ENCODE measurements around the gene PRODH.
"Not testable (repeated sequence)": the region's sequence is repeated elsewhere in the genome, so short reads cannot be mapped to it uniquely, and the experiment has no call there.

The PRODH gene

DNA sequence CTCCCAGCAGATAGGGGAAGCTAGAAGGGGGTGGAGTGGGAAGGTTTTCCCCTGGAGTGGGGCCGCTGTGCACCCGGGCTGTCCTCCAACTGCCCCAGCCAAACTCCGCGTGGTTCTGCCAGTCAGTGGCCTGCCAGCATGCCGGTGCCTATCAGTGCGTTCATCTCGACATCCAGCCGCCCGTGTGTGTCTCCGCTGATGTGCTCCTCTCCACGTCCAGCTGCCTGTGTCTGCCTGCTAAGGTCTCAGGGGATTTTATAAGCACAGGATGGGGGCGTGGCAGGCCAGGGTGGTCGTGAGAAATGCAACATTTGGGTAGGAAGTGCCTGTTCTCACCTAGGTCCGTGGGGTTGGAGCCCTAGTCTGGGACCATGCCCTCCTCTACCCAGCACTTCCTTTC is 17.0 kb upstream of the PRODH start:
- not testable (repeated sequence) for DNase-seq (ENCODE audit: low read depth)

DNA sequence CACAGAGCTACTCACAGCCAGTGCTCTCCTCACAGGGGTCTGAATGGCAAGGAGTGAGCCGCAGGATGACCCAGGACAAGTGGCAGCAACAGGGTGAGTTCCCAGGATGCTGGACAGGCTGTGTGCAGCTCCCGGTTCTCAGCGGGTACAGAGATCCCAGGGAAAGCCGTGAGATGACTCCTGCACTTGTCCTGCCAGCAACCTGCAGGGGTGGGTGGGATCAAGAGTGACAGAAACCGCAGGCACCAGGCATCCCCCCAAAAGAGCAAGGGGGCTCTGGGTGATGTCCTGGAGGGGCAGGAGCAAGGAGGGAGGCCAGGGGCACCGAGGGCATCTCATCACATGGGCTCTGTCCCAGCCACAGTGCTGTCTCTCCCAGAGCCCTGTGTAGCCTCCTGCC is 15.9 kb upstream of the PRODH start:
- DNase-seq (ENCODE audit: low read depth) = no peak

DNA sequence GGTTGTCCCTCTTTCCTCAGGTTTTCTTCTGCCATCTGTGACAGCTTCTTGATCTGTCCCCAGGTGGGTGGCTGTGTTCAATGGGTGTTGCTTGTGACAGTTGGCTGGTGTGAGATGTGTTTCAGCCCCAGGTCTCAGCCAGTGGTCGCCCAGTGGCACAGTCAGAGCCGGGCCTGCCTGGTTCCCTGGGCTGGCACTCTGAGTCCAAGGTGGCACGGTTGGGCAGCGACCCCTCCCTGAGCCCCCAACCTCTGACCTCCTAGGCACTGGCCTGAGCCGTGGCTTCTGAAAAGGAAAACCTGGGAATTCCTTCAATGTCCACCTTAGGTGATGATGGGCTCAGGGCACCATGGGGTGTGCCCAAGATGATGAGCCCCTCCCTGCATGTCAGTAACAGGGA is 14.0 kb upstream of the PRODH start:
- no peak for DNase-seq (ENCODE audit: low read depth)

DNA sequence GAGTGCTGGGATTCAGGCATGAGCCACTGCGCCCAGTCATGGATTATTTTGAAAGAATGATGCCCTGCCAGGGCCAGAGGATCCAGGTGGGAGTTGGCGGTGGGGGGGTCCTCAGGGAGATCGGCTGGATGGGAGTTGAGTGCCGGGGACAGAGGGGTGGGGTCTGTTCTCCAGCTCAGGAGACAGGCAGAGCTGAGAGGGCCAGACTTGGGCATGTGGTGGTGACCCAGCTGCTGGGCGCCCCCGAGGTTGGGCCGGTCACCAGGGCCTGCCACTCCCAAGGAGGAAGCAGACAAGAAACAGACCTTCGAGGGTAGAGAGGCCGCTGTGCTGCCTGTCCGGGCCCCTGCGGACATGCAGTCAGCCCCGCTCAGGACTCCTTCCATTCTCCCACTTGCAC is 11.8 kb upstream of the PRODH start:
- no peak for DNase-seq (ENCODE audit: low read depth)

DNA sequence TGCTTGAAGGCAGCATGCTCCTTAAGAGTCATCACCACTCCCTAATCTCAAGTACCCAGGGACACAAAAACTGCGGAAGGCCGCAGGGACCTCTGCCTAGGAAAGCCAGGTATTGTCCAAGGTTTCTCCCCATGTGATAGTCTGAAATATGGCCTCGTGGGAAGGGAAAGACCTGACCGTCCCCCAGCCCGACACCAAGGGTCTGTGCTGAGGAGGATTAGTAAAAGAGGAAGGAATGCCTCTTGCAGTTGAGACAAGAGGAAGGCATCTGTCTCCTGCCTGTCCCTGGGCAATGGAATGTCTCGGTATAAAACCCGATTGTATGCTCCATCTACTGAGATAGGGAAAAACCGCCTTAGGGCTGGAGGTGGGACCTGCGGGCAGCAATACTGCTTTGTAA is 11.0 kb upstream of the PRODH start:
- not testable (repeated sequence) for DNase-seq (ENCODE audit: low read depth)

DNA sequence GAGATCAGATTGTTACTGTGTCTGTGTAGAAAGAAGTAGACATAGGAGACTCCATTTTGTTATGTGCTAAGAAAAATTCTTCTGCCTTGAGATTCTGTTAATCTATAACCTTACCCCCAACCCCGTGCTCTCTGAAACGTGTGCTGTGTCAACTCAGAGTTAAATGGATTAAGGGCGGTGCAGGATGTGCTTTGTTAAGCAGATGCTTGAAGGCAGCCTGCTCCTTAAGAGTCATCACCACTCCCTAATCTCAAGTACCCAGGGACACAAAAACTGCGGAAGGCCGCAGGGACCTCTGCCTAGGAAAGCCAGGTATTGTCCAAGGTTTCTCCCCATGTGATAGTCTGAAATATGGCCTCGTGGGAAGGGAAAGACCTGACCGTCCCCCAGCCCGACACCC is 2.6 kb upstream of the PRODH start:
- not testable (repeated sequence) for DNase-seq (ENCODE audit: low read depth)

DNA sequence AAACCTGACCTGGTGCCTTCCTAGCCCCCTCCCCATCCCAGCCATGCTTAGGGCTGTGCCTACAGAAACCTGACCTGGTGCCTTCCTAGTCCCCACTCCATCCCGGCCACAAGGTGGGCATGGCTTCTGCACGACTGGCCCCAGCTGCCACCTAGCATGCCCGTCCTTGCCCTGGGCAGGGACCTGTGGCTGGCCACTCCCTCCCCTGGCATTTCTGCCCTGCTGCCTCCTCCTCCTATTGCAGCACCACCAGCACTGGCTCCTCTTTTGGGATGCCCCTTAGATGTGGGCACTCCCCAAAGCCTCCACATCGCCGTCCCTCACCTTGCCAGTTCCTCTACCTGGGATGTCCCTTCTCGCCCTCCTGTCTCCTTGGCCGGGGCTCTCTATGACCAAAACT is 1.4 kb downstream of the PRODH start:
- DNase-seq (ENCODE audit: low read depth) = not testable (repeated sequence)

DNA sequence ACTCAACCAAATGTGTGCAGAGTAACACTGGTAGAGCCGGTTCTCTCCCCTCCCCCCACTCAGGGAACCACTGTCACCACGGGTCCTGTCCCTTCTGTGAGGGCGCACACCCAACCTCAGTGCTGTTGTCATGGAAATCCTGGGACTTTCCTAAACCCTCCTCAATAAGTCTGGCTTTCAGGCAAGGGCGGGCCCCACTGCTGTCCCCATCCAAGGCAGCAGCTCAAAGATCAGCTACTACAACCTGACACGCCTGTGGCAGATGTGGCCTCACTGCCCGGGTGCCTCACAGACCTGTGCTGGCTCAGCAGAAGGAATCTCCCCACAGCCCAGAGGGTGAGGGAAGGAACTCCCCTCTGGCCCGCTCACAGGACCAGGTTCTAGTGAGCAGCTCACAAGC is 2.2 kb downstream of the PRODH start:
- DNase-seq (ENCODE audit: low read depth) = no peak

DNA sequence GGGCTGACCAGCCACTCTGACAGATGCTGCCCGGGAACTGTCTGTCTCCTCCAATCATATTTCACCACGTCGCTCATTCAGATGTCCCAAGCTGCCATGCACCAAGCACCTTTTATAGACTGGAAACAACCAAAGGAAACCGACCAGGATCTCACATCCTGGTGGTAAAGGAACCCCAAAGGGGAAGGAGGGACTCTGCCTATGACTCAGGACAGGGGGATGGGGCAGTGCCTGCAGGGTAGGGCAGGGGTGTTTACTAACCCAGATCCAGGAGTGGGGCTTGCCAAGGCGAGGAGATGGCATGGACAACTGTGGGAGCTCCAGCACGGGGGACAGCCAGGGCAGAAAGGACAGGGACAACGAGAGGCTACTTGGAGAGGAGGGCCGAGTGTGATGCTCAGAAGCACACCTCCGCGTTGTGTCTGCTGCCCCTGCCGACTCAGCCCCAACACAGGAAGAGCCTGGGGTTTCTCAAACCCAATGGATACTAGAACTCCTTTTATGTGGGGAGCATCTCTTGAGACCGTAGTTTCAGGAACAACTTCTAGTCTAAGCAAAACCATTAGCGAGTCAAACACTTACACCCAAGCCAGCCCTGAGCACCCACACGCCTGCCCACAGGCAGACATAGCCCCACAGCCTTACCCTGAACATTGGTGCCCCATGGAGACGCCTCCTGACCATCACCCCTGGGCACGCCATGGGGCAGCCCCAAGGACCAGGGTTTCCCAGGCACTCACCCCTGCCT is 4.0 kb downstream of the PRODH start:
- DNase-seq (ENCODE audit: low read depth) = no peak

DNA sequence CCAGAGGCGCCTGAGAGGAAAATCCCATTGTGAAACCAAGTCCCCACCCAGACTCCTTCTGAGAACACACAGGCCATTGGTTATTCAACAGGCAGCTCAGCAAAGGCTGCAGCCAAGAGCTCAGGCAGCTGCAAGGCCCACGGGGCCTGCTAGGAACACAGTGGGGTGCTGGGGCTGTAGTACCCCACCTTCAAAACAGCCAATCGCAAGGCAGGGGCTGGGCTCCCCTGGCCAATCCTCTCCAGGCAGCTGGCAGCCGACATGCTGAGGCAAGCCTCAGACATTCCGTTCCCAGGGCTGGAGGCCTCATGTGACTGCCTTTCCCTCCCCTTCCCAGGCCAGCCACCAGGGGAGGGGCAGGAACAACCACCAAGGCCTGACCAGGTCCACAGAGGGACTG is 6.6 kb downstream of the PRODH start:
- DNase-seq (ENCODE audit: low read depth) = no peak

DNA sequence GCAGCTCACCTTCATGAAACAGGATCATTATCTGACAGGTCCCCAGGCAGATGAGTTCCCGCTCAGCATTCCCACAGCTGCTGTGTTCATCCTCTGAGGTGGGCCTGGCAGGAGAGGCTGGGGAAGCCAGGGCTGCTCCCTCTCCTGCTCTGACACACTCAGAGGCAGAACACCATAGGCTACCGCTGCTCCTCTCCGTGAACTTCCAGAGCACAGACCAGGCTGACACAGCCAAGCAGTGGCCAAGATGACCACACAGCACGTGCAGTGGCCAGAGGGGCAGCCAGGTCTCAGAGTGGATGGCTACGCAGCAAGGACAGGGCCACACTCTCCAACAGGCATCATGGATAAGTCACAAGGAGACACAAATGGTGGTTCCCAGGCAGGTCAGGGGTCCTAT is 8.5 kb downstream of the PRODH start:
- DNase-seq (ENCODE audit: low read depth) = no peak

DNA sequence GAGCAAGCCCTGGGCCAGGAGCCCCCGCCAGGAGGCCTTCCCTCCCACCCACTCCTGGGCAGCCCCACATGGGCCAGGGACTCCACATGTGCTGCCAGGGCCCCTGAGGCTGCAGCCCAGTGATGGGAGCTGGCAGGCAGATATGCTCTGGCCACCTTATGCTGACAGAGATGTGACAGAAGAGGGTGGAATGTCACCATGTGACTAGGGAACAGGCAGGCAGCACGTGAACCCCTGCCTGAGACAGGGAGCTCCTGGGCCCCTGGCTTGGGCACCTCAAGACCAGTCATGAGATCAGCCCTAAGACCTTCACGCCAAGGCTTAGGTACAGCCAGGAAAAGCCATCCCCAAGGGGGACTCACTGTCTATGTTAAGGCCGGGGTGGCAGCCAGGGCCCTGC is 9.1 kb downstream of the PRODH start:
- no peak for DNase-seq (ENCODE audit: low read depth)

DNA sequence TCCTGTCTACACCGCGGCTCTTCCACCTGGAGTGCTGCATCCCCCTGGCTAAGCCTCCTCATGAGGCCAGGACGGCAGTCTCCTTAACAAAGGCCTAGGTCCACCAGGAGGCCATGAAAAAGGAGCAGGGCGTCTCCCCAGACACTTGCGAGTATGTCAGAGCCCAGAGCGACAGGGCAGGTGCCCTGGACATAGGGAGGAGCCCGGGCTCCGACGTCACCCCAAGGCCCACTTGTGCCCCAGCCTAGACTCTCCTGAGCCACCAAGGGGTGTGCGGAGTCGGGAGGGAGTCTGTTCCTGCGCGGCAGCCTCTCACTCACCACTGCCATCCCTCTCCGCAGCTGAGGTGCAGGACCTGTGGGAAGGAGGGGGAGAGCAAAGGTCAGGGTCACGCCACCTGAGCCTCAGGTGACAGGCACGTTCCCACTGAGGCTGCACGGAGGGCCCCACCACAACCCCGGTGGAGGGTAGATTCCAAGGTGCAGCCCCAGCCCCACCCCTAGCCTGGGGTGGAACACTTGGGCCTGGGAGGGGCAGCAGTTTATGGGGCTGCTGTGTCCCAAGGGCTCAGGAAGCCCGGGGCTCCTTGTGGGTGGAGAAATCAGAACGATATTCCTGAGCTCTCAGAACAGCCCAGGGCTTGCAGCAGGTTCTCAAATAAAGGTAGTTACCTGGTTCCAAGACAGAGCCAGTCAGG is 10.6 kb downstream of the PRODH start:
- no peak for DNase-seq (ENCODE audit: low read depth)

DNA sequence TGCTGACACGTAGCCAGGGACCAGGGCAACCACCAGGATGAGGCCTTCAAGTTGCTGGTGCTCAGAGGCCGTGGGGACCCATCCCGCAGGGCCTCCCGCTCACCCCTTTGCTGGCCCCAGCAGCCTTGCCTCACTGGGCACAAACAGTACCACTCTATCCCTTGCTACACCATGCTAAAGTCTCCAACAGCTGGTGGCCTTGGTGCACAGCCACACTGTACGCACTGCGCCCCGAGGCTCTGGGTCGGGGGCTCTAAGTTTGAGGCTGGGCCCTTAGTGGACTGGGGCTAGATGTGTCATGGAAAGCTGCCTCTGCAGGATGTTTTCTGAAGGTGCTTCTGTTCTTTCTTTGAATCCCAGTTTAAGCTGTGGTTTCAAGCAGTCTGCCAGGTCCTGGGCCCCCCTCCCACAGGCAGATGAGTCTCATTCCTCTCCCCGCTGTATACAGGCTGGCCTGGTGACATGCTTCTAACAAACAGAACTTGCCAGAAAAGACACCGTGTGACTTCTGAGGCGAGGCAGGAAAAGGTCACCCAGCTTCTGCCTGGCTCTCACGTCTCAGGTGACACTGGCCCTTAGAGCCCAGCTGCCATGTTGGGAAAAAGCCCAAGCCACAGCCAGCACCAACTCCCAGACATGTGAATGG is 15.7 kb downstream of the PRODH start:
- DNase-seq (ENCODE audit: low read depth) = not testable (repeated sequence)

DNA sequence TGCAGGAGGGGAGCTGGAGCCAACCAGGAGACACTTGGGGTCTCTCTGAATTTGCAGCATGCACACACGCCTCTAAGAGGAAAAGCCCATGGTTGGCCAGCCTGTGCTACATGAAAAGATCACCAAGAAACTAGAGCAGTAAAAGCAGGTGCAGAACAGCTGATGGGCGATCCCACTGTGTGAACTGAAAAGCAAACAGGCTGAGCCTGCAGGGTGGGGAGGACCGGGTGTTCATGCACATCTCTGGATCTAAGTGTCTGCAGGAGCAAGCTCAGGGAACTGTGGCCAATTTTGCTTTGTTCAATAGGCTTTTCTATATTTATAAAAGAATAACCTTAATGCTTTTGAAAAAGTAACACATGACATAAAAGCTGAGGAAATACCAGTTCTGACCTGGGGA is 18.3 kb downstream of the PRODH start:
- DNase-seq (ENCODE audit: low read depth) = not testable (repeated sequence)

DNA sequence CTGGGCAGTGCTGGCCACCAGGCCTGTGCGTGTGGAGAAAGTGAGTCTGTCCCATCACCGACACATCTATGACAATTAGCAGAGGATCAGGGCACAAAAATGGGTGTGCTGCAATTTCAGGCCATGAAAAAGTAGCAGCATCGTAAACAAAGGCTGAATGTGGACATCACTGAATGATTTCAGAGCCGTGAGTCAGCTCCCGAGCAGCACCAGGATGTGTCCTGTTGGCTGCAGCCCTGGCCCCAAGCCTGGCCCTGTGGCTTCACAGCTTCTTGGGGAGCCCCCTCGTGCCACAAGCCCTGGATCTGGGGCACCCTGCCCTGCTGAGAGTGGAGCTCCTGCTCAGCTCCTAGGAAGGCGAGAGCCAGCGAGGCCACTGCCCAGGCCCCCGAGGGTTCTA is 20.5 kb downstream of the PRODH start:
- not testable (repeated sequence) for DNase-seq (ENCODE audit: low read depth)

DNA sequence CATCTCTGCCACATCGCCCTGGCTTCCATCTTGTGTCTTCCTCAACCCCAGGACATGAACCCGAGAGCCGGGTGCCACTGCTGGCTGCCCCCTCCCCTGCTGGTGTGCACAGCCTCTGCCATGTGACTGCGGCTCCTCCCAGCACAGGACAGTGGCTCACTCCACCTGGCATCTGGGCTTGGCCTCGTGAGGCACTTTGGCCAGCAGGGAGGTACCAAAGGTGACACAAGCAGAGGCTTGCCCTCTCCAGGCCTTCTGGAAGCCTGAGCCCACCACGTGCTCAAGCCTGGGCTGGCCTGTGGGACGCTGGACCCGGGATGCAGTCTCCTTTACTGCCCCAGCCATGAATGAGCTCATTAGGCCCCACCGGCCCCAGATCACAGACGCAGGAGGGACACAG is 21.5 kb downstream of the PRODH start:
- DNase-seq (ENCODE audit: low read depth) = not testable (repeated sequence)

DNA sequence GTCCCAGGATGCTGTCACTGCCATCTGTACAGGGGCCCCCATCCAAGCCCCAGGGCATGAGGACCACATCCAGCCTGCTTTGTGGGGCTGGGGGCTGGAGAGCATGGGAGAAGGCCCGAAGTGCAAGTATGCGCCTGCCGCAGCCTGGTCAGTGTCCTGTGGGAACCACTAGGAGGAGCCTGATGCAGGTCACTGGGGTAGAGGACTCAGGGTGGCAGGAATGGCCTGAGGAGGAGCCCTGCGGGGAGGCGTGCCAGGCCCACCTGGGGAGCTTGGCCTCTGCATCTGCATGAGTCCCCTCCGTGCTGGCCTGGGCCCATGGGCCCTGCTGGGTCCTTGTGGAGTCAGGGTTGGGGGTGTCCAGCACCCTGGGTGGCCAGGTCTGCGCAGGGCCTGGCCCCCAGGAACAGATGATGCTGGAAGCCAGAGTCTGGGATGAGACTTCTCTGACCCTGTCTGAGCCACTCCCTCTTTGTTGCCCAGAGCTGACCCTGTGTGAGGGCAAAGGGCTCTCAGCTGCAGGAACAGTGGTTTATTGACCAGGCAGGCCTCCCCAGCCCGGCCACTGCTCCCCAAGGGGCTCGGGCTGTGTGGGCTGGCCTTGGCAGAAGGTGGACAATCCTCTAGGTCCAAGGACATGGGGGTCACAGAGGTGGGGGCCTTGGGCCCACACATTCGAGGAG is 23.7 kb downstream of the PRODH start:
- DNase-seq (ENCODE audit: low read depth) = not testable (repeated sequence)

DNA sequence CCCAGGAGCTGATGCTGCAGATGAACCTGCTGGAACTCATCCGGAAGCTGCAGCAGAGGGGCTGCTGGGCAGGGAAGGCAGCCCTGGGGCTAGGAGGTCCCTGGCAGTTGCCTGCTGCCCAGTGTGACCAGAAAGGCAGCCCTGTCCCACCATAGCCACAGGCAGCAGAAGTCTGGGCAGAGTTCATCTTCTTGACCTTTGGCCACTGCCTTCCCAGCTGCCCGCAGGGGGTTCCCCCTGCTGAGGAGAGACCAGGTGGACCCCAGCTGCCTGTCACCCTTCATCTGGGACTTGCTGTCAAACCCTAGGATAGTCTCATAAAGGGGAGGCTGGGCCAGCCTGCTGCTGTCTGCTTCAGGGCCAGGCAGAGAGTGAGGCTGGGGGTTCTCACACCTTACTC is 24.6 kb downstream of the PRODH start:
- not testable (repeated sequence) for DNase-seq (ENCODE audit: low read depth)

DNA sequence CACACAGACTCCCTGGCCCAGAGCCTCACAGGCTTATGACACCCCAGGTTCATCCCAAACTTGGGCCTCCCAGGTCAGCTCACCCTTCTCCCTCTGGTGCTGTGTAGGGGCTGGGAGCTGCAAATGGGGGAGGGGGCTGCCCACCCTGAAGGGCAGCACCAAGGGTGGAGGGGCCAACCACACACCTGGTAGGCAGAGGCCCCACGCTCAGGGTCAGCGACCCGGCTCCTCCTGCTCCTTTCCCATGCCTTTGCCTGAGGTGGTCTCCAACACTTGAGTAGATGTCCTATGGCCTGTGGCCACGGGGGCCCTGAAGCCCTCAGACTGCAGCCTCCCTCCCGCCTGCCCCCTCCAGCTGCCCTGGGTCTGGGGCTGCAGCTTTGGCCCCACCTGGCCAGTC is 26.5 kb downstream of the PRODH start:
- no peak for DNase-seq (ENCODE audit: low read depth)

DNA sequence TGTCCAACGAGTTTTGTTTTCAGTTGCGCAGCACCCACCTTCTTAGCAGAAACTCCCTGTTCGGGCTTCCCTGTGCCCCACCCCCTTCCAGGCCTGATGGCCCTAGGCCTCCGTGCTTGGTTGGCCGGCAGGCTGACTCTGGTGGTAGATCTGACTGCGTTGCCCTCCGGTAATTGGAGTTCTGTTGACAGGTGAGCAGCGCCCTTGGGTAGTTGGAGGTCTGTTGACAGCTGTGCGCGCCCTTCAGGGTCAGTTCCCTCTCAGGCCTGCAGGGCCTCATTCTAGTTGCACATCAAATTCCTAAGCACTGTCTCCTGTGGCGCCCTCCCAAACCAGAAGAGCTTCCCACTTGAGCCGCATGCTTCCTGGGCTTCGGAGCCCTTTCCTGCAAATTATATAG is 29.2 kb downstream of the PRODH start:
- no peak for DNase-seq (ENCODE audit: low read depth)

DNA sequence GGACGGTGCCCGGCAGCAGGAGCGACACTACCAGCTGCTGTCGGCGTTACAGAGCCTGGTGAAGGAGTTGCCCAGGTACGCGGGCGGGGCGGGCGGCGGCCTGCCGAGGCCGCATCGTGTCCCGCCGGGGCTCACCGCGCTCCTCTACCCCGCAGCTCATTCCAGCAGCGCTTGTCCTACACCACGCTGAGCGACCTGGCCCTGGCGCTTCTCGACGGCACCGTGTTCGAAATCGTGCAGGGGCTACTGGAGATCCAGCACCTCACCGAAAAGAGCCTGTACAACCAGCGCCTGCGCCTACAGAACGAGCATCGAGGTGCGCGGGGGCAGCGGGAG is 29.7 kb downstream of the PRODH start:
- not testable (repeated sequence) for DNase-seq (ENCODE audit: low read depth)

All from ELR (cell line).